Panc1 (cell line): ENCODE data around the gene CNEP1R1.

Experiments
- POLR2AphosphoS5 ChIP-seq: IDR thresholded peaks from 2 replicates; pipeline ENCODE4 v1.6.1; 2012; ENCODE audit warnings: mild to moderate bottlenecking, low read depth, low read length, moderate library complexity
- SIN3A ChIP-seq: IDR thresholded peaks from 2 replicates; pipeline ENCODE4 v1.6.1; 2012; ENCODE audit warnings: low read depth, mild to moderate bottlenecking, low read length, moderate library complexity, borderline replicate concordance; ENCODE audit not compliant: insufficient read depth
- TF ChIP-seq, protein P1 (sequence below): fragments of 450-650 bp; IDR thresholded peaks from 2 replicates; pipeline ENCODE4 v1.5.1; 2017; ENCODE audit warnings: mild to moderate bottlenecking
- TF ChIP-seq, protein P2 (sequence below), 2 experiments: IDR thresholded peaks; 2 replicates each; pipeline ENCODE4 v1.6.1; 2011 to 2012; ENCODE audit warnings: low read depth in 2 of 2, control low read depth in 1 of 2, low read length in 1 of 2, mild to moderate bottlenecking in 1 of 2, moderate library complexity in 1 of 2; ENCODE audit not compliant: insufficient read depth in 1 of 2

DNA sequence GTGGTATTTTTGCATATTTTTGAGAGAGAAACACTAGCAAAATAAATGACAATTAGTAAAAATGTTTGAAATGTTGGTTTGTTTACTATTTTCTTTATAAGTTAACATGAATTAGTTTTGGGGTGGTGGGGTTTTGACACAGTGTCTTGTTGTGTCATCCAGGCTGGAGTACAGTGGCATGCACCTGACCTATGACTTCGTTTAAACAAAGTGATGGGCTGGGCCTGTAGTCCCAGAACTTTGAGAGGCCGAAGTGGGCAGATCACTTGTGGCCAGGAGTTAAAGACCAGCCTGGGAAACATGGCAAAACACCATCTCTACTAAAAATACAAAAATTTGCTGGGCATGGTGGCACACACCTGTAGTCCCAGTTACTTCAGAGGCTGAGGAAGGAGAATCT, 22.8 kb downstream of the CNEP1R1 start:
- TF ChIP-seq, protein P1, sequence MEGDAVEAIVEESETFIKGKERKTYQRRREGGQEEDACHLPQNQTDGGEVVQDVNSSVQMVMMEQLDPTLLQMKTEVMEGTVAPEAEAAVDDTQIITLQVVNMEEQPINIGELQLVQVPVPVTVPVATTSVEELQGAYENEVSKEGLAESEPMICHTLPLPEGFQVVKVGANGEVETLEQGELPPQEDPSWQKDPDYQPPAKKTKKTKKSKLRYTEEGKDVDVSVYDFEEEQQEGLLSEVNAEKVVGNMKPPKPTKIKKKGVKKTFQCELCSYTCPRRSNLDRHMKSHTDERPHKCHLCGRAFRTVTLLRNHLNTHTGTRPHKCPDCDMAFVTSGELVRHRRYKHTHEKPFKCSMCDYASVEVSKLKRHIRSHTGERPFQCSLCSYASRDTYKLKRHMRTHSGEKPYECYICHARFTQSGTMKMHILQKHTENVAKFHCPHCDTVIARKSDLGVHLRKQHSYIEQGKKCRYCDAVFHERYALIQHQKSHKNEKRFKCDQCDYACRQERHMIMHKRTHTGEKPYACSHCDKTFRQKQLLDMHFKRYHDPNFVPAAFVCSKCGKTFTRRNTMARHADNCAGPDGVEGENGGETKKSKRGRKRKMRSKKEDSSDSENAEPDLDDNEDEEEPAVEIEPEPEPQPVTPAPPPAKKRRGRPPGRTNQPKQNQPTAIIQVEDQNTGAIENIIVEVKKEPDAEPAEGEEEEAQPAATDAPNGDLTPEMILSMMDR = no peak
- TF ChIP-seq, protein P2, sequence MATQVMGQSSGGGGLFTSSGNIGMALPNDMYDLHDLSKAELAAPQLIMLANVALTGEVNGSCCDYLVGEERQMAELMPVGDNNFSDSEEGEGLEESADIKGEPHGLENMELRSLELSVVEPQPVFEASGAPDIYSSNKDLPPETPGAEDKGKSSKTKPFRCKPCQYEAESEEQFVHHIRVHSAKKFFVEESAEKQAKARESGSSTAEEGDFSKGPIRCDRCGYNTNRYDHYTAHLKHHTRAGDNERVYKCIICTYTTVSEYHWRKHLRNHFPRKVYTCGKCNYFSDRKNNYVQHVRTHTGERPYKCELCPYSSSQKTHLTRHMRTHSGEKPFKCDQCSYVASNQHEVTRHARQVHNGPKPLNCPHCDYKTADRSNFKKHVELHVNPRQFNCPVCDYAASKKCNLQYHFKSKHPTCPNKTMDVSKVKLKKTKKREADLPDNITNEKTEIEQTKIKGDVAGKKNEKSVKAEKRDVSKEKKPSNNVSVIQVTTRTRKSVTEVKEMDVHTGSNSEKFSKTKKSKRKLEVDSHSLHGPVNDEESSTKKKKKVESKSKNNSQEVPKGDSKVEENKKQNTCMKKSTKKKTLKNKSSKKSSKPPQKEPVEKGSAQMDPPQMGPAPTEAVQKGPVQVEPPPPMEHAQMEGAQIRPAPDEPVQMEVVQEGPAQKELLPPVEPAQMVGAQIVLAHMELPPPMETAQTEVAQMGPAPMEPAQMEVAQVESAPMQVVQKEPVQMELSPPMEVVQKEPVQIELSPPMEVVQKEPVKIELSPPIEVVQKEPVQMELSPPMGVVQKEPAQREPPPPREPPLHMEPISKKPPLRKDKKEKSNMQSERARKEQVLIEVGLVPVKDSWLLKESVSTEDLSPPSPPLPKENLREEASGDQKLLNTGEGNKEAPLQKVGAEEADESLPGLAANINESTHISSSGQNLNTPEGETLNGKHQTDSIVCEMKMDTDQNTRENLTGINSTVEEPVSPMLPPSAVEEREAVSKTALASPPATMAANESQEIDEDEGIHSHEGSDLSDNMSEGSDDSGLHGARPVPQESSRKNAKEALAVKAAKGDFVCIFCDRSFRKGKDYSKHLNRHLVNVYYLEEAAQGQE (IDR thresholded peaks at IDR 0.05; ENCODE audit: insufficient read depth in 1 of 2, low read depth in 2 of 2, low read length in 1 of 2) = no peak
- TF ChIP-seq POLR2AphosphoS5 (no peak), SIN3A (no peak)
